K562 (cell line): ENCODE data around the gene EGLN1. TPM values are rescaled to one million over a fixed set of nuclear protein-coding genes. Genes with fewer than 3 reads are reported as not detected.

Source experiments
- ARHGAP35 ChIP-seq: fragments of 450-650 bp; IDR thresholded peaks from 2 replicates; pipeline ENCODE4 v1.6.1; 2018; ENCODE audit not compliant: partially characterized antibody
- ETV5 ChIP-seq: sonication (generic); formaldehyde crosslinking; IDR thresholded peaks from 2 replicates; pipeline ENCODE4 v1.4.0; 2020; ENCODE audit warnings: low read depth, mild to moderate bottlenecking, missing genetic modification reagents
- HDAC2 ChIP-seq: fragments of 450-650 bp; IDR thresholded peaks from 2 replicates; pipeline ENCODE4 v1.6.1; 2016; ENCODE audit warnings: mild to moderate bottlenecking
- HLTF ChIP-seq: fragments of 450-650 bp; IDR thresholded peaks from 2 replicates; pipeline ENCODE4 v1.6.1; 2016
- KDM5B ChIP-seq: fragments of 200-600 bp; sonication (generic); IDR thresholded peaks from 2 replicates; pipeline ENCODE4 v1.6.1; 2012; ENCODE audit warnings: low read depth, mild to moderate bottlenecking, moderate library complexity, low read length, control low read depth, inconsistent platforms; ENCODE audit not compliant: insufficient replicate concordance
- LEF1 ChIP-seq: fragments of 450-650 bp; IDR thresholded peaks from 2 replicates; pipeline ENCODE4 v1.6.1; 2016; ENCODE audit warnings: mild to moderate bottlenecking
- MBD2 ChIP-seq: sonication (generic); IDR thresholded peaks from 2 replicates; pipeline ENCODE4 v1.6.1; 2016; ENCODE audit warnings: low read depth, borderline replicate concordance
- PHTF2 ChIP-seq: fragments of 250-450 bp; sonication (Bioruptor Pico); IDR thresholded peaks from 2 replicates; pipeline ENCODE4 v1.5.0; 2021; ENCODE audit warnings: mild to moderate bottlenecking
- SMC3 ChIP-seq: conservative IDR thresholded peaks from 2 replicates; pipeline ENCODE4 v1.6.1; 2011; ENCODE audit warnings: low read depth, low read length, improper control_type of control experiment; ENCODE audit not compliant: insufficient read depth
- SOX6 ChIP-seq: fragments of 450-650 bp; IDR thresholded peaks from 2 replicates; pipeline ENCODE4 v1.6.1; 2014; ENCODE audit warnings: mild to moderate bottlenecking
- TAF9B ChIP-seq: fragments of 450-650 bp; IDR thresholded peaks from 2 replicates; pipeline ENCODE4 v1.6.1; 2018; ENCODE audit warnings: mild to moderate bottlenecking; ENCODE audit not compliant: partially characterized antibody
- TAL1 ChIP-seq: fragments of 450-650 bp; IDR thresholded peaks from 2 replicates; pipeline ENCODE4 v1.6.1; 2016; ENCODE audit warnings: mild to moderate bottlenecking
- TRIM28 ChIP-seq: fragments of 450-650 bp; IDR thresholded peaks from 2 replicates; pipeline ENCODE4 v1.6.1; 2017
- ZKSCAN3 ChIP-seq: fragments of 250-450 bp; sonication (Bioruptor Pico); IDR thresholded peaks from 2 replicates; pipeline ENCODE4 v1.4.0; 2020
- ZNF197 ChIP-seq: fragments of 200-800 bp; sonication (Bioruptor generic); IDR thresholded peaks from 2 replicates; pipeline ENCODE4 v1.6.1; 2016; ENCODE audit warnings: low read depth, missing genetic modification characterization, missing compliant biosample characterization
- ZNF232 ChIP-seq: sonication (generic); formaldehyde crosslinking; IDR thresholded peaks from 2 replicates; pipeline ENCODE4 v1.8.0; 2022; ENCODE audit warnings: mild to moderate bottlenecking, missing genetic modification reagents
- ZNF766 ChIP-seq: fragments of 200-800 bp; sonication (Bioruptor generic); conservative IDR thresholded peaks from 2 replicates; pipeline ENCODE4 v1.6.1; 2016; ENCODE audit warnings: missing genetic modification characterization, missing compliant biosample characterization
- polyA plus RNA-seq, 8 experiments: library from polyadenylated mRNA; depleted of rRNA in 4 of 8; stranded (reverse) in 5 of 8; unstranded in 3 of 8; fragments of >200 nt; fragmentation: Nextera tagmentation in 2 of 8; fragmentation: Illumina TruSeq in 1 of 8; extraction: Ambion mirVana in 2 of 8; extraction: Trizol in 1 of 8; gene quantifications; 2 replicates each; pipeline versions ENCODE4 v1.2.1 to v1.2.3, GENCODE V29; 2011 to 2014; ENCODE audit warnings: inconsistent platforms in 1 of 8, missing spikeins in 1 of 8
- total RNA-seq, 7 experiments: library from RNA; depleted of rRNA in 6 of 7; stranded (reverse); fragments of >200 nt in 6 of 7; fragmentation: Illumina TruSeq in 2 of 7; extraction: Trizol in 2 of 7; gene quantifications; 2 replicates each; pipeline versions ENCODE4 v1.2.1 to v1.2.3, GENCODE V29; 2011 to 2021; ENCODE audit warnings: low replicate concordance in 1 of 7
- TF ChIP-seq, protein P1 (sequence below): conservative IDR thresholded peaks from 2 replicates; pipeline ENCODE4 v1.6.1; 2011; ENCODE audit warnings: low read depth, mild to moderate bottlenecking, low read length; ENCODE audit not compliant: control insufficient read depth
- TF ChIP-seq, protein P2 (sequence below), 2 experiments: fragments of 450-650 bp; IDR thresholded peaks; 2 replicates each; pipeline ENCODE4 v1.6.1; 2018; ENCODE audit warnings: mild to moderate bottlenecking in 2 of 2, low read depth in 1 of 2; ENCODE audit not compliant: partially characterized antibody in 2 of 2
- TF ChIP-seq, protein P3 (sequence below): fragments of 250-450 bp; sonication (Bioruptor Pico); IDR thresholded peaks from 2 replicates; pipeline ENCODE4 v1.8.0; 2021; ENCODE audit warnings: mild to moderate bottlenecking, moderate library complexity

Gene EGLN1
- total and polyA plus RNA-seq, 9 of the 15 experiments (the other 6 are each of a cell fraction or from before 2014, with no cell fraction given) = 5.2 to 54.3 (median 24.6) TPM

DNA sequence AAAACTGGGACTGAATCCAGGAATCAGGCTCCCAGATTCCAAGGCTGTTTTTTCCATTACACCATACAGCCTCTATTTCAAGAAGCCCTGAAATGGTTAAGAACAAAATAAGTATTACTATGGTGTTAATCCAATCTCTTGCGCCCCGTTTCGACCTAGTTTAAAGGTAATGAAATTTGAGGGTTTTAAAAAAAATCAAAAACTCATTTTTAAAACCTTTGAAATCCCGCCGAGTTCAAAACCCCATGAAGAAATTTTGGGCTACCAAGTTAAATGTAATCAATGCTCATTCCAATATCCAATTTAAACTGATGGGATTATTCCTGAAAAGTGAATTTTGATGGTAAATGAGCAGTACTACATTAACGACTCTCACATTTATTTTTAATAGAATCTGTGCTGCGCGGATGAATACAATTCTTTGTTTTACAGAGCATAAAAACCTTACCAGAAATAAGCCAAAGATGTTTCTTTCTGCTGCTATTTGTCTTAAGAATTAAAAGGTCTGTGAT, 767 bp upstream of the EGLN1 start (continued):
- TF ChIP-seq ZKSCAN3 (no peak), ZNF197 (no peak), HDAC2 (no peak), MBD2 (no peak), SOX6 (0 out of 2 replicates have a peak, but pooled peaks have one; percentile 2), LEF1 (no peak), ARHGAP35 (no peak), TAL1 (no peak), SMC3 (no peak), ZNF232 (CRISPR knock-in tag) (0 out of 2 replicates have a peak, but pooled peaks have one; percentile 7), TRIM28 (no peak), ZNF766 (peak; percentile 41; the same call in 1 of the 2 replicates), ETV5 (CRISPR knock-in tag) (no peak; the same call in 1 of the 2 replicates), PHTF2 (CRISPR knock-in tag) (no peak), TAF9B (peak; percentile 16), HLTF (no peak), KDM5B (no peak)
- TF ChIP-seq, protein P1, sequence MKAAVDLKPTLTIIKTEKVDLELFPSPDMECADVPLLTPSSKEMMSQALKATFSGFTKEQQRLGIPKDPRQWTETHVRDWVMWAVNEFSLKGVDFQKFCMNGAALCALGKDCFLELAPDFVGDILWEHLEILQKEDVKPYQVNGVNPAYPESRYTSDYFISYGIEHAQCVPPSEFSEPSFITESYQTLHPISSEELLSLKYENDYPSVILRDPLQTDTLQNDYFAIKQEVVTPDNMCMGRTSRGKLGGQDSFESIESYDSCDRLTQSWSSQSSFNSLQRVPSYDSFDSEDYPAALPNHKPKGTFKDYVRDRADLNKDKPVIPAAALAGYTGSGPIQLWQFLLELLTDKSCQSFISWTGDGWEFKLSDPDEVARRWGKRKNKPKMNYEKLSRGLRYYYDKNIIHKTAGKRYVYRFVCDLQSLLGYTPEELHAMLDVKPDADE = no peak
- TF ChIP-seq, protein P2, sequence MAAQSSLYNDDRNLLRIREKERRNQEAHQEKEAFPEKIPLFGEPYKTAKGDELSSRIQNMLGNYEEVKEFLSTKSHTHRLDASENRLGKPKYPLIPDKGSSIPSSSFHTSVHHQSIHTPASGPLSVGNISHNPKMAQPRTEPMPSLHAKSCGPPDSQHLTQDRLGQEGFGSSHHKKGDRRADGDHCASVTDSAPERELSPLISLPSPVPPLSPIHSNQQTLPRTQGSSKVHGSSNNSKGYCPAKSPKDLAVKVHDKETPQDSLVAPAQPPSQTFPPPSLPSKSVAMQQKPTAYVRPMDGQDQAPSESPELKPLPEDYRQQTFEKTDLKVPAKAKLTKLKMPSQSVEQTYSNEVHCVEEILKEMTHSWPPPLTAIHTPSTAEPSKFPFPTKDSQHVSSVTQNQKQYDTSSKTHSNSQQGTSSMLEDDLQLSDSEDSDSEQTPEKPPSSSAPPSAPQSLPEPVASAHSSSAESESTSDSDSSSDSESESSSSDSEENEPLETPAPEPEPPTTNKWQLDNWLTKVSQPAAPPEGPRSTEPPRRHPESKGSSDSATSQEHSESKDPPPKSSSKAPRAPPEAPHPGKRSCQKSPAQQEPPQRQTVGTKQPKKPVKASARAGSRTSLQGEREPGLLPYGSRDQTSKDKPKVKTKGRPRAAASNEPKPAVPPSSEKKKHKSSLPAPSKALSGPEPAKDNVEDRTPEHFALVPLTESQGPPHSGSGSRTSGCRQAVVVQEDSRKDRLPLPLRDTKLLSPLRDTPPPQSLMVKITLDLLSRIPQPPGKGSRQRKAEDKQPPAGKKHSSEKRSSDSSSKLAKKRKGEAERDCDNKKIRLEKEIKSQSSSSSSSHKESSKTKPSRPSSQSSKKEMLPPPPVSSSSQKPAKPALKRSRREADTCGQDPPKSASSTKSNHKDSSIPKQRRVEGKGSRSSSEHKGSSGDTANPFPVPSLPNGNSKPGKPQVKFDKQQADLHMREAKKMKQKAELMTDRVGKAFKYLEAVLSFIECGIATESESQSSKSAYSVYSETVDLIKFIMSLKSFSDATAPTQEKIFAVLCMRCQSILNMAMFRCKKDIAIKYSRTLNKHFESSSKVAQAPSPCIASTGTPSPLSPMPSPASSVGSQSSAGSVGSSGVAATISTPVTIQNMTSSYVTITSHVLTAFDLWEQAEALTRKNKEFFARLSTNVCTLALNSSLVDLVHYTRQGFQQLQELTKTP (IDR thresholded peaks at IDR 0.05; ENCODE audit: low read depth in 1 of 2, partially characterized antibody in 2 of 2) = peak in 1 of 2 experiments; percentile 67
- TF ChIP-seq, protein P3, sequence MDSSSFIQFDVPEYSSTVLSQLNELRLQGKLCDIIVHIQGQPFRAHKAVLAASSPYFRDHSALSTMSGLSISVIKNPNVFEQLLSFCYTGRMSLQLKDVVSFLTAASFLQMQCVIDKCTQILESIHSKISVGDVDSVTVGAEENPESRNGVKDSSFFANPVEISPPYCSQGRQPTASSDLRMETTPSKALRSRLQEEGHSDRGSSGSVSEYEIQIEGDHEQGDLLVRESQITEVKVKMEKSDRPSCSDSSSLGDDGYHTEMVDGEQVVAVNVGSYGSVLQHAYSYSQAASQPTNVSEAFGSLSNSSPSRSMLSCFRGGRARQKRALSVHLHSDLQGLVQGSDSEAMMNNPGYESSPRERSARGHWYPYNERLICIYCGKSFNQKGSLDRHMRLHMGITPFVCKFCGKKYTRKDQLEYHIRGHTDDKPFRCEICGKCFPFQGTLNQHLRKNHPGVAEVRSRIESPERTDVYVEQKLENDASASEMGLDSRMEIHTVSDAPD (CRISPR knock-in tag) = no peak
